ENCODE results near the gene CSTF3.

Gene CSTF3

DNA sequence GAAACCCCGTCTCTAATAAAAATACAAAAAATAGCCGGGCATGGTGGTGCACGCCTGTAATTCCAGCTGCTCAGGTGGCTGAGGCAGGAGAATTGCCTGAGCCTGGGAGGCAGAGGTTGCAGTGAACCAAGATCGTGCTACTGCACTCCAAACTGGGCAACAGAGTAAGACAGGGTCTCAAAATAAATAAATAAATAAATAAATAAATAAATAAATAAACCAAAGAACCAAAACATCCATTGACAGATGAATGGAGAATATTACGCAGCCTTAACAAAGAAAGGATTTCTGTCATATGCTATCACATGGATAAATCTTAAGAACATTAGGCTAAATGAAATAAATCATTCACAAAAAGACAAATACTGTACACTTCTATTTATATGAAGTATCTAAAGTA, 11.1 kb upstream of the CSTF3 start:
- Histone ChIP-seq H2BK12ac (ENCODE audit: low read length) (no peak overlapping the region), H2BK120ac (ENCODE audit: low read depth, low read length) (no peak overlapping the region), H4K8ac (ENCODE audit: low read depth, low read length) (no peak overlapping the region), H3K23ac (ENCODE audit: low read depth, low read length, poor library complexity) (no peak overlapping the region), H3K27ac (replicated peaks; ENCODE audit: low read length) (no peak overlapping the region), H3K9ac (ENCODE audit: low read depth, low read length, poor library complexity) (no peak overlapping the region), H2AFZ (ENCODE audit: low read length) (no peak overlapping the region), H2AK5ac (ENCODE audit: low read depth, low read length) (no peak overlapping the region), H3K18ac (ENCODE audit: low read length) (no peak overlapping the region), H2BK5ac (ENCODE audit: low read length) (no peak overlapping the region), H3K27me3 (ENCODE audit: control insufficient read depth in 3 of 3, insufficient read depth in 3 of 3, low read depth in 1 of 3, low read length in 3 of 3) (no peaks in the 10 kb centered on the region), H3K14ac (ENCODE audit: low read length) (no peak overlapping the region), H3K9me3 (replicated peaks in 1 of 2; ENCODE audit: control insufficient read depth in 2 of 2, insufficient read depth in 1 of 2, low read depth in 1 of 2, low read length in 2 of 2) (no peaks in the 10 kb centered on the region), H3K36me3 (replicated peaks in 1 of 2; ENCODE audit: control insufficient read depth in 2 of 2, insufficient read depth in 2 of 2, low read length in 2 of 2) (no peaks in the 10 kb centered on the region), H3K4me2 (ENCODE audit: insufficient read depth, low read length, poor library complexity, severe bottlenecking) (no peak overlapping the region), H3K4me1 (ENCODE audit: control insufficient read depth in 2 of 2, insufficient read depth in 1 of 2, low read depth in 1 of 2, low read length in 2 of 2) (no peaks in the 10 kb centered on the region), H3K4ac (ENCODE audit: low read length) (no peak overlapping the region), H4K91ac (ENCODE audit: low read depth, low read length, poor library complexity) (no peak overlapping the region), H3K4me3 (ENCODE audit: low read length in 2 of 2) (no peak overlapping the region), H2BK15ac (ENCODE audit: low read length) (no peak overlapping the region), H3K79me1 (ENCODE audit: low read depth, low read length) (no peaks in the 10 kb centered on the region)
- no peak for DNase-seq (ENCODE audit: low spot score)
- WGBS, 2 donors (ENCODE audit: extremely low coverage in 2 of 2, insufficient read length in 2 of 2, insufficient replicate concordance in 1 of 2), result no CpG with 5 or more reads among the region's 5 CpGs

- no peak for DNase-seq (ENCODE audit: low spot score)
- no peak overlapping the region for H2BK12ac ChIP-seq (ENCODE audit: low read length)
- no peaks in the 10 kb centered on the region for H3K36me3 ChIP-seq (replicated peaks in 1 of 2; ENCODE audit: control insufficient read depth in 2 of 2, insufficient read depth in 2 of 2, low read length in 2 of 2)
- H3K4me1 ChIP-seq (ENCODE audit: control insufficient read depth in 2 of 2, insufficient read depth in 1 of 2, low read depth in 1 of 2, low read length in 2 of 2), result no peaks in the 10 kb centered on the region
- H3K9ac ChIP-seq (ENCODE audit: low read depth, low read length, poor library complexity), result no peak overlapping the region
- H2AFZ ChIP-seq (ENCODE audit: low read length), result no peak overlapping the region
- no peaks in the 10 kb centered on the region for H3K9me3 ChIP-seq (replicated peaks in 1 of 2; ENCODE audit: control insufficient read depth in 2 of 2, insufficient read depth in 1 of 2, low read depth in 1 of 2, low read length in 2 of 2)
- H3K27ac ChIP-seq (replicated peaks; ENCODE audit: low read length), result no peak overlapping the region
- no peak overlapping the region for H3K18ac ChIP-seq (ENCODE audit: low read length)
- H3K14ac ChIP-seq (ENCODE audit: low read length), result no peak overlapping the region
- no peak overlapping the region for H4K91ac ChIP-seq (ENCODE audit: low read depth, low read length, poor library complexity)
- H3K4me2 ChIP-seq (ENCODE audit: insufficient read depth, low read length, poor library complexity, severe bottlenecking), result no peak overlapping the region
- no peak overlapping the region for H2AK5ac ChIP-seq (ENCODE audit: low read depth, low read length)
- no peaks in the 10 kb centered on the region for H3K79me1 ChIP-seq (ENCODE audit: low read depth, low read length)
- no peak overlapping the region for H2BK5ac ChIP-seq (ENCODE audit: low read length)
- H2BK15ac ChIP-seq (ENCODE audit: low read length), result no peak overlapping the region
- no peaks in the 10 kb centered on the region for H3K27me3 ChIP-seq (ENCODE audit: control insufficient read depth in 3 of 3, insufficient read depth in 3 of 3, low read depth in 1 of 3, low read length in 3 of 3)
- H3K4ac ChIP-seq (ENCODE audit: low read length), result no peak overlapping the region
- WGBS, 2 donors (ENCODE audit: extremely low coverage in 2 of 2, insufficient read length in 2 of 2, insufficient replicate concordance in 1 of 2), result no CpG with 5 or more reads among the region's 1 CpG
- no peak overlapping the region for H3K4me3 ChIP-seq (ENCODE audit: low read length in 2 of 2)
- H2BK120ac ChIP-seq (ENCODE audit: low read depth, low read length), result no peak overlapping the region
- no peak overlapping the region for H3K23ac ChIP-seq (ENCODE audit: low read depth, low read length, poor library complexity)
- no peak overlapping the region for H4K8ac ChIP-seq (ENCODE audit: low read depth, low read length)
These were observed 10.0 kb upstream of the CSTF3 start for GRCh38 chr11:33171251-33171650.

GRCh38 chr11:33168709-33169200, 7.5 kb upstream of the CSTF3 start:
- Histone ChIP-seq H2BK5ac (ENCODE audit: low read length) (no peak overlapping the region), H3K9me3 (replicated peaks in 1 of 2; ENCODE audit: control insufficient read depth in 2 of 2, insufficient read depth in 1 of 2, low read depth in 1 of 2, low read length in 2 of 2) (no peaks in the 10 kb centered on the region), H3K4me2 (ENCODE audit: insufficient read depth, low read length, poor library complexity, severe bottlenecking) (no peak overlapping the region), H4K91ac (ENCODE audit: low read depth, low read length, poor library complexity) (no peak overlapping the region), H2BK15ac (ENCODE audit: low read length) (no peak overlapping the region), H3K4me1 (ENCODE audit: control insufficient read depth in 2 of 2, insufficient read depth in 1 of 2, low read depth in 1 of 2, low read length in 2 of 2) (no peaks in the 10 kb centered on the region), H2AFZ (ENCODE audit: low read length) (no peak overlapping the region), H3K36me3 (replicated peaks in 1 of 2; ENCODE audit: control insufficient read depth in 2 of 2, insufficient read depth in 2 of 2, low read length in 2 of 2) (no peaks in the 10 kb centered on the region), H3K23ac (ENCODE audit: low read depth, low read length, poor library complexity) (no peak overlapping the region), H2AK5ac (ENCODE audit: low read depth, low read length) (no peak overlapping the region), H3K18ac (ENCODE audit: low read length) (no peak overlapping the region), H3K79me1 (ENCODE audit: low read depth, low read length) (peaks cover 1% of the 10 kb centered on the region), H3K14ac (ENCODE audit: low read length) (no peak overlapping the region), H3K27me3 (ENCODE audit: control insufficient read depth in 3 of 3, insufficient read depth in 3 of 3, low read depth in 1 of 3, low read length in 3 of 3) (no peaks in the 10 kb centered on the region), H2BK12ac (ENCODE audit: low read length) (no peak overlapping the region), H4K8ac (ENCODE audit: low read depth, low read length) (no peak overlapping the region), H3K9ac (ENCODE audit: low read depth, low read length, poor library complexity) (no peak overlapping the region), H3K4me3 (ENCODE audit: low read length in 2 of 2) (no peak overlapping the region), H2BK120ac (ENCODE audit: low read depth, low read length) (no peak overlapping the region), H3K4ac (ENCODE audit: low read length) (no peak overlapping the region), H3K27ac (replicated peaks; ENCODE audit: low read length) (no peak overlapping the region)
- WGBS, 2 donors (ENCODE audit: extremely low coverage in 2 of 2, insufficient read length in 2 of 2, insufficient replicate concordance in 1 of 2), result no CpG with 5 or more reads among the region's 4 CpGs
- DNase-seq (ENCODE audit: low spot score), result no peak

GRCh38 chr11:33162831-33163230, 1.6 kb upstream of the CSTF3 start:
- Histone ChIP-seq H3K18ac (ENCODE audit: low read length) (no peak overlapping the region), H2BK15ac (ENCODE audit: low read length) (no peak overlapping the region), H3K36me3 (replicated peaks in 1 of 2; ENCODE audit: control insufficient read depth in 2 of 2, insufficient read depth in 2 of 2, low read length in 2 of 2) (peaks cover 2 to 19% of the 10 kb centered on the region in 2 donors), H3K79me1 (ENCODE audit: low read depth, low read length) (peaks cover 1% of the 10 kb centered on the region), H2BK12ac (ENCODE audit: low read length) (no peak overlapping the region), H4K91ac (ENCODE audit: low read depth, low read length, poor library complexity) (no peak overlapping the region), H2BK5ac (ENCODE audit: low read length) (no peak overlapping the region), H3K4me2 (ENCODE audit: insufficient read depth, low read length, poor library complexity, severe bottlenecking) (no peak overlapping the region), H2AK5ac (ENCODE audit: low read depth, low read length) (no peak overlapping the region), H3K27ac (replicated peaks; ENCODE audit: low read length) (no peak overlapping the region), H2AFZ (ENCODE audit: low read length) (no peak overlapping the region), H3K14ac (ENCODE audit: low read length) (no peak overlapping the region), H3K9me3 (replicated peaks in 1 of 2; ENCODE audit: control insufficient read depth in 2 of 2, insufficient read depth in 1 of 2, low read depth in 1 of 2, low read length in 2 of 2) (peaks cover 0 to 17% of the 10 kb centered on the region in 2 donors), H3K27me3 (ENCODE audit: control insufficient read depth in 3 of 3, insufficient read depth in 3 of 3, low read depth in 1 of 3, low read length in 3 of 3) (no peaks in the 10 kb centered on the region), H2BK120ac (ENCODE audit: low read depth, low read length) (no peak overlapping the region), H3K4ac (ENCODE audit: low read length) (no peak overlapping the region), H3K4me3 (ENCODE audit: low read length in 2 of 2) (no peak overlapping the region), H4K8ac (ENCODE audit: low read depth, low read length) (no peak overlapping the region), H3K9ac (ENCODE audit: low read depth, low read length, poor library complexity) (no peak overlapping the region), H3K4me1 (ENCODE audit: control insufficient read depth in 2 of 2, insufficient read depth in 1 of 2, low read depth in 1 of 2, low read length in 2 of 2) (peaks cover 2 to 3% of the 10 kb centered on the region in 2 donors), H3K23ac (ENCODE audit: low read depth, low read length, poor library complexity) (no peak overlapping the region)
- DNase-seq (ENCODE audit: low spot score), result no peak
- WGBS, 2 donors (ENCODE audit: extremely low coverage in 2 of 2, insufficient read length in 2 of 2, insufficient replicate concordance in 1 of 2), result no CpG with 5 or more reads among the region's 8 CpGs
